Ureter (tissue), 1 donor: ENCODE data around the gene CDK11B. TPM values are rescaled to one million over a fixed set of nuclear protein-coding genes. Genes with fewer than 3 reads are reported as not detected.
"Not testable (repeated sequence)": the region's sequence is repeated elsewhere in the genome, so short reads cannot be mapped to it uniquely, and the experiment has no call there.

Experiments used
- DNase-seq: peaks from one replicate; pipeline ENCODE4 v3.0.0-alpha.2; 2020; ENCODE audit warnings: low spot score
- total RNA-seq: library from RNA; stranded (reverse); gene quantifications from one replicate; pipeline ENCODE4 v1.2.4, GENCODE V29; 2023
- donor health status: DM: yes; HTN: yes; CAD: no.

CDK11B gene
- total RNA-seq, 1 donor from 2014 or later = 20.2 TPM

DNA sequence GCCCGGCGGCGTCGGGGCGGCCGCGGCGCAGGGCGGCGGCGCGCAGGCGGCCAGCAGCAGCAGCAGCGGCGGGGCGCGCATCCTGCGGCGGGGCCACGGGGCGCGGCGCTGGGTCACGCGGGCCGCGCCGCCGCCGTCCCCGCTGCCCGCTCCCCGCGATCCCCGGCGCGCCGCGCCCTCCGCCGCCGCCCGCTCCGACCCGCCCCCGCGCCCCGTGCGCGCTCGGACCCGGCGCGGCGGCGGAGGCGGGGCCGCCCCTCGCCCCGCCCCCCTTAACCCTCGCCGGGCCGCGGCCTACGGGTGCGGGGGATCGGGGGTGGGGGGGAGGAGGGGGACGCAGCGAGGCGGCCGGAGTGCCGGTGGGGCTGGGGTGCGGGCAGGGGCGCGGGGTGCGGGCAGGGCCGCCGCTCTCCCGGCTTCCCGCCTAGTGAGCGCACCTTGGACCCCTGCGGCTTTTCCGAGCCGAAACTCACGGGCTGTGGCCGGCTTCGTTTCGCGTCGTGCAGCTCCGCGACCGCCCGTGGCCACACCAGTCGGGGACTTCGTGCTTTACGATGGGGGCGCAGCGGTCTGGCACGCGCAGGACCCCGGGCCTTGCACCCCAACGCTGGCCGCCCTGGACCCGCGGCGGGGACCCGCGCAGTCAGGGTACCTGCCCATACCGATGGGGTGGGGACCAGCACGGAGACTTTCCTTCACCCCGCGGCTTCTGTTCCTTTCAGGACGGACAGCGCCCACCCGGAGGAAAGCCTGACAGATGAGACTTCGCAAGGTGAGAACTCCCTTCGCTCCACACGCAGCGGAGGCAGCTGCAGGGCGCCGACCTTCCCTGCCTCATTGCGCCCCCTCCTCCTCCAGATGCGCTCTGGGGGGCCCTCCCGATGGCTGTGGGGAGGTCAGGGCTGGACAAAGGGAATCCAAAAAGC lies 58.6 kb downstream of the CDK11B start, which contains the start of gene FNDC10:
TSS of gene FNDC10 (minus strand) at position 201 of the 926 bp plus-strand sequence. CDS start at position 81, 120 bp downstream.
- DNase-seq = no peak

- no peak for DNase-seq
Measured at GRCh38 chr1:1599030-1599934, 59.5 kb downstream of the CDK11B start.

GRCh38 chr1:1598720-1599029 lies 60.1 kb downstream of the CDK11B start:
- no peak for DNase-seq

DNA sequence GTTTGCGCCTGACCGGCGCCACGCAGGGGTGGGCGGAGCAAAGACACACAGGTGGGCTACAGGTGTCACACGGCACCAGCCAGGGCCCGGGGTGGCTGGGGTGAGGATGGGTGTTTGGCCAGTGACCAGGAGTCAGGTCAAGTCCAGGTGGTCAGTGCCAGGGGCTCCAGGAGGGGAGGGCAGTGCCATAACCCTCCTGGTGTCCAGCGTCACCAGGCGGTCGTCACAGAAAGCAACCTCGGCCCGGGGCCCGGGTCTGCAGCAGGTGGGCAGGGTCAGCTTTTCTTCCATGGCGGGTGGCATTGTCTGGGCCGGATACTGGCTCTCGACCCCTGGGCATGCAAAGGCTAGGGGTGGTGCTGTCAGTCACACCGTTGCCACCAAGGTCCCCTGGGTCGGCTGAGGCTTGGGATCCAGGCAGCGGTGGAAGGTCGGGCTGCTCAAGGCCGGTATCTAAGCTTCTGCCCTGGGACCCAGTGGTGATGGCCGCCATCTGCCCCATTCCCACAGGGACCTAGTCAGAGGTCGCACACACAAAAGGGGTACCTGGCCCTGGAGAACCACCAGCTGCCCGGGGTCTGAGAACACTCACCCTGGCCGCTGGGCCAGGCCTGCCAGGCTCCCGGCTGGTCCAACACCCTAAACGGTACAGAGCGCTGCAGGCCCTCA lies 60.6 kb downstream of the CDK11B start:
- DNase-seq = no peak

DNA sequence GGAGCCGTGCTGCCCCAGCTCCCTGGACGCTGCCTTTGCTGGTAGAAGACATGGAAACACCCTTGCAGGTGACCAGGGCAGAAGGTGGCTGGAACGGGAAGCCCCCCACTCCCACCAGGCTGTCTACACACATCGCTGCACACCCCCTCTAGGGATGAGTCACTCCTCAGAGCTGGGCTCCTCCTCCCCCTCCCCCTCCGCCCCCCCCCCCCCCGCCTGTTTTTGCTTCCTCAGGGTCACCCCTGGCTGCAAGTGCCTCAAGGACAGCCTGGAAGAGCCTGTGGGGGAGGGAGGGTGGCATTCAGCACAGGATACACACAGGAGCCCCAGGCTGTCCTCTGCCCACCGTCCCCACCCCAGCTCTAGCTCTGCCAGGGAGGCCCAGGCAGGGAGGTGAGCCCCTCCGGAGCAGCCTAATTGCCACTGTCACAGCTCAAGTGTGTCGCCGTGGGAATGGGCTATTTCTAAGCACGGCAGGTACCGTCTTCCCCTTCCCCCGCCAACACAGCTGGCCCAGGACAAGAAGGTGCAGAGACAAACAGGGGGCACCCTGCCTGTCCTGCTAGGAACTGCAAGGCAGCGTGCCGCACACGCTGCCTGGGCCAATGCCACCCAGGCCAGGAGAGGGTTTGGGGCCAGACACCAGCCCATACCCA lies 61.4 kb downstream of the CDK11B start:
- no peak for DNase-seq

DNA sequence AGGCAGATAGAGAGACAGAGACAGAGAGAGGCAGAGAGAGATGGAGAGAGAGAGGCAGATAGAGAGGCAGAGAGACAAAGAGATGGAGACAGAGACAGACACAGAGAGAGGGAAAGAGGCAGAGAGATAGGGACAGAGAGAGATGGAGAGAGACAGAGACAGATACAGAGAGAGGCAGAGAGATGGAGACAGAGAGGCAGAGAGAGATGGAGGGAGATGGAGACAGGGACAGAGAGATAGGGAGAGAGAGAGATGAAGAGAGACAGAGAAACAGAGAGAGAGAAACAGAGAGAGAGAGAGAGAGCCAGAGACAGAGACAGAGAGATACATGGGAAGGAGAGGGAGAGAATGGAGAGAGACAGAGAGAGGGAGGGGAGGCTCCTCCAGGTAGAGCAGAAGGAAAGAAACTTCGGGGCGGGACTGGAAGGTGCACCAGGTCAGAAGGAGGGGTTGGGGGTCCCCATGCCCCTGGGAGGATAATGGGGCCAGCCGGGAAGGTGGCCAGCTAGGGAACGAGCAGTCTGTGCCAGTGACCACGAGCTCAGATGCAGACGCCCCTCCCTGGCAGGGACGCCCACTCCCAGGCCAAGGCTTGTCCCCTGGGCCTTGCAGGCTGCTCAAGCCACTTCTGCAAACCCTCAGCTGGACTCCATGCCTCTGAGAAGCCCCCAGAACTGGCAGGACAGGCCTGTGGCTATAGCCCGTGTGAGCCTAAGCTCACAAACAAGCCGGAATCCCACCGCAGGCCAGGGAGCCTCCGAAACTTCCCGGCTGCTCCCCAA lies 62.1 kb downstream of the CDK11B start:
- DNase-seq = no peak

DNA sequence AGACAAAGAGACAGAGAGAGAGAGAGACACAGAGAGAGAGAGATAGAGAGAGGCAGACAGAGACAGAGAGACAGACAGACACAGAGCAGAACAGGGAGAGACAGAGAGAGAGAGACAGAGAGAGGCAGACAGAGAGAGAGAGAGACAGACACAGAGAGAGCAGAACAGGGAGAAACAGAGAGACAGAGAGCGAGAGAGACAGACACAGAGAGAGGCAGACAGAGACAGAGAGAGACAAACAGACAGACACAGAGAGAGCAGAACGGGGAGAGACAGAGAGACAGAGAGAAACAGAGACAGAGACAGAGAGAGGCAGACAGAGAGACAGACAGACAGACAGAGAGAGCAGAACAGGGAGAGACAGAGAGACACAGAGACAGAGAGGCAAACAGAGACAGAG lies 63.5 kb downstream of the CDK11B start:
- DNase-seq = not testable (repeated sequence)

DNA sequence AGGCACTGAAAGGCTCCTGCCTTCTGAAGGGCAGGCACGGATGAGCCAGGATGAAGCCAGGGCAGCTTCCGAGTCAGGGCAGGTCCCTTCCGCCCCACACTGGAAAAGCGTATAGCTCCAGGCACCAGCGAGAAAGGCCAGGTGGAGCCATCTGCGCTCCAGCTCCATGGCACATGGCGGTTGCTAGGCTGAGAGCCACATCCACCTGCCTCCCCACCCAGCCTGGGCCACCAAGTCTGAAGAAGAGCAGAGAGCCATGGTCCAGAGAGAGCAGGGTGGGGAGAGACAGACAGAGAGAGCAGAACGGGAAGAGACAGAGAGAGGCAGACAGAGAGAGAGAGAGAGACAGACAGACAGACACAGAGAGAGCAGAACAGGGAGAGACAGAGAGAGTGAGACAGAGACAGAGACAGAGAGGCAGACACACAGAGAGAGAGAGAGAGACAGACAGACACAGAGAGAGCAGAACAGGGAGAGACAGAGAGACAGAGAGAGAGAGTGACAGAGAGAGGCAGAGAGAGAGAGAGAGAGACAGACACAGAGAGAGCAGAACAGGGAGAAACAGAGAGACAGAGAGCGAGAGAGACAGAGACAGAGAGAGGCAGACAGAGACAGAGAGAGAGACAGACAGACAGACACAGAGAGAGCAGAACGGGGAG lies 64.1 kb downstream of the CDK11B start:
- DNase-seq = no peak

DNA sequence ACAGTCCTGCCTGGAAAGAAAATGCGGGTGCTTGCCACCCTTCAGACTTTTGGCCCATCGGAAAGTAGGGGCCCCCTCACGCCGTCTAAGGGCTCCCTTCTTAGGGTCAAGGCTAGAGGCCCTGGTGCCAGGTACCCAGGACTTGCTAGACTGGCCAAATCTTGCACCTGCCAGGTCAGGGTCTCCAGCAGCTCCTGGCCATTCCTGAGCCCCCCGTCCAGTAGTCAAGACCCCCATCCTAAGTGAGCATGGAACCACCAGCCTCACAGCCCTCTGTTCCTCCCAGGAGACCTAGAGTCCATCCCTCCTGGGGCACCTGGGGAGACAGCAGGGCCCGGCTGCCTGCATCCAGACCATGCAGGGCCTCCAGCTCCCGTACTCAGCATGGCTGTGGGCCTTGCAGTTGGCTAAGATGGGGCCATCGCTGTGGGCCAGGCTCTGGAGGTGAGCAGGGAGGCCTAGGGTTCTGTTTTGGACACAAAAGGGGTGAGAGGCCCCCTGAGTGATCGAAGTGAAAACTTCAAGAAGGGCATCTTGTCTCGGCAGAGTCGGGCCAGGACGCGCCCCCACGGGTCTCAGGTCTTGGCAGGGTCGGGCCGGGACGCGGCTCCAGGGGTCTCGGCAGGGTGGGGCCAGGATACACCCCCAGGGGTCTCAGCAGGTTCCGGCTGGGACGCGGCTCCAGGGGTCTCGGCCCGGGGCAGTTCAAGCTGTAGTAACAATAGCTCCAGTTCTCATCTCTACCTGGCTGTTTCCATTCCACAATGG lies 64.8 kb downstream of the CDK11B start:
- DNase-seq = no peak

- DNase-seq = no peak
Measured at GRCh38 chr1:1591452-1591851, 67.4 kb downstream of the CDK11B start.

Other genes starting within 250 kb of the CDK11B start
- gene ANKRD65, start 237.7 kb downstream of the CDK11B start, total RNA-seq = 40.9 TPM
- 83.3 TPM for gene VWA1, start 223.3 kb downstream of the CDK11B start, total RNA-seq
- 8.0 TPM for gene ATAD3C, start 209.3 kb downstream of the CDK11B start, total RNA-seq
- 42.6 TPM for gene ATAD3B, start 187.2 kb downstream of the CDK11B start, total RNA-seq
- gene ATAD3A, start 146.8 kb downstream of the CDK11B start, total RNA-seq = 26.3 TPM
- 2.9 TPM for gene TMEM240, start 118.4 kb downstream of the CDK11B start, total RNA-seq
- 116 TPM for gene SSU72, start 84.1 kb downstream of the CDK11B start, total RNA-seq
- 4.1 TPM for gene FNDC10, start 58.9 kb downstream of the CDK11B start, total RNA-seq
- 64.5 TPM for gene MIB2, start 43.5 kb downstream of the CDK11B start, total RNA-seq
- 16.6 TPM for gene MMP23B, start 26.8 kb downstream of the CDK11B start, total RNA-seq
- 42.8 TPM for gene SLC35E2B, start 33.8 kb upstream of the CDK11B start, total RNA-seq
- gene CDK11A, start 65.4 kb upstream of the CDK11B start, total RNA-seq = 34.0 TPM
- 80.3 TPM for gene NADK, start 119.5 kb upstream of the CDK11B start, total RNA-seq
- 304 TPM for gene GNB1, start 232.1 kb upstream of the CDK11B start, total RNA-seq